Neuronal stem cell (in vitro differentiated cells): Measurements from ENCODE around the gene CRYAB.

Source experiments
- DNase-seq: peaks from one replicate; pipeline ENCODE4 v3.0.0-alpha.2; 2013; ENCODE audit warnings: low spot score
- H2AFZ ChIP-seq: one replicate; pipeline ENCODE4 v1.6.1; 2013; ENCODE audit warnings: mild to moderate bottlenecking, low read length, inconsistent platforms
- H2AK5ac ChIP-seq: 2 replicates; pipeline ENCODE4 v1.6.1; 2013; ENCODE audit warnings: low read depth, mild to moderate bottlenecking, inconsistent platforms, low read length, moderate library complexity, mixed read lengths
- H2BK120ac ChIP-seq: 2 replicates; pipeline ENCODE4 v1.6.1; 2013; ENCODE audit warnings: low read depth, mild to moderate bottlenecking, inconsistent platforms, low read length, moderate library complexity, mixed read lengths
- H2BK12ac ChIP-seq: one replicate; pipeline ENCODE4 v1.6.1; 2013; ENCODE audit warnings: low read length, inconsistent platforms
- H2BK15ac ChIP-seq: 2 replicates; pipeline ENCODE4 v1.6.1; 2013; ENCODE audit warnings: mild to moderate bottlenecking, low read length, inconsistent platforms, mixed read lengths
- H2BK5ac ChIP-seq: one replicate; pipeline ENCODE4 v1.6.1; 2013; ENCODE audit warnings: inconsistent platforms, mild to moderate bottlenecking, low read length, moderate library complexity
- H3K14ac ChIP-seq: one replicate; pipeline ENCODE4 v1.6.1; 2013; ENCODE audit warnings: low read length, inconsistent platforms
- H3K18ac ChIP-seq: 2 replicates; pipeline ENCODE4 v1.6.1; 2013; ENCODE audit warnings: low read length, inconsistent platforms
- H3K23ac ChIP-seq: 2 replicates; pipeline ENCODE4 v1.6.1; 2013; ENCODE audit warnings: low read depth, mild to moderate bottlenecking, mixed read lengths, low read length, inconsistent platforms; ENCODE audit not compliant: poor library complexity
- H3K27ac ChIP-seq: replicated peaks from 3 replicates; pipeline ENCODE4 v1.5.1; 2013; ENCODE audit warnings: low read length, inconsistent platforms
- H3K27me3 ChIP-seq, 3 experiments: 2 replicates each; pipeline ENCODE4 v1.6.1; 2013; ENCODE audit warnings: low read length in 3 of 3, mild to moderate bottlenecking in 2 of 3, inconsistent platforms in 1 of 3, low read depth in 1 of 3, mixed read lengths in 1 of 3, moderate library complexity in 1 of 3; ENCODE audit not compliant: control insufficient read depth in 3 of 3, insufficient read depth in 3 of 3
- H3K36me3 ChIP-seq, 2 donors: replicated peaks in 1 of 2; 2 replicates each; pipeline ENCODE4 v1.6.1; 2013; ENCODE audit warnings: low read length in 2 of 2; ENCODE audit not compliant: control insufficient read depth in 2 of 2, insufficient read depth in 2 of 2
- H3K4ac ChIP-seq: 2 replicates; pipeline ENCODE4 v1.6.1; 2013; ENCODE audit warnings: inconsistent platforms, mild to moderate bottlenecking, low read length, moderate library complexity
- H3K4me1 ChIP-seq, 2 donors: 1 replicate in 1 of 2; 2 replicates in 1 of 2; pipeline ENCODE4 v1.6.1; 2013; ENCODE audit warnings: low read length in 2 of 2, low read depth in 1 of 2; ENCODE audit not compliant: control insufficient read depth in 2 of 2, insufficient read depth in 1 of 2
- H3K4me2 ChIP-seq: one replicate; pipeline ENCODE4 v1.6.1; 2013; ENCODE audit warnings: mild to moderate bottlenecking, low read length, inconsistent platforms; ENCODE audit not compliant: insufficient read depth, poor library complexity, severe bottlenecking
- H3K4me3 ChIP-seq, 2 donors: 2 replicates each; pipeline ENCODE4 v1.5.1; 2013; ENCODE audit warnings: low read length in 2 of 2, mild to moderate bottlenecking in 2 of 2, inconsistent platforms in 1 of 2, moderate library complexity in 1 of 2
- H3K79me1 ChIP-seq: one replicate; pipeline ENCODE4 v1.6.1; 2013; ENCODE audit warnings: low read depth, mild to moderate bottlenecking, inconsistent platforms, low read length, moderate library complexity
- H3K9ac ChIP-seq: one replicate; pipeline ENCODE4 v1.6.1; 2013; ENCODE audit warnings: mild to moderate bottlenecking, low read depth, low read length, inconsistent platforms; ENCODE audit not compliant: poor library complexity
- H3K9me3 ChIP-seq, 2 donors: replicated peaks in 1 of 2; 2 replicates each; pipeline versions ENCODE3 to v1.6.1; 2013; ENCODE audit warnings: low read length in 2 of 2, mild to moderate bottlenecking in 2 of 2, inconsistent platforms in 1 of 2, low read depth in 1 of 2, mixed read lengths in 1 of 2, moderate library complexity in 1 of 2; ENCODE audit not compliant: control insufficient read depth in 2 of 2, insufficient read depth in 1 of 2
- H4K8ac ChIP-seq: one replicate; pipeline ENCODE4 v1.6.1; 2013; ENCODE audit warnings: low read depth, mild to moderate bottlenecking, inconsistent platforms, low read length, moderate library complexity
- H4K91ac ChIP-seq: one replicate; pipeline ENCODE4 v1.6.1; 2013; ENCODE audit warnings: low read length, low read depth, mild to moderate bottlenecking, inconsistent platforms; ENCODE audit not compliant: poor library complexity
- WGBS, 2 donors: extraction: QIAGEN DNeasy Blood & Tissue Kit; methylation state at CpG; one replicate each; pipeline ENCODE4 v1.1.7; 2013; ENCODE audit warnings: missing lambda C conversion rate in 2 of 2, mixed read lengths in 1 of 2; ENCODE audit not compliant: insufficient read length in 2 of 2, insufficient replicate concordance in 1 of 2; ENCODE audit errors: extremely low coverage in 2 of 2; 5-methylcytosine and 5-hydroxymethylcytosine counted together

CRYAB gene

DNA sequence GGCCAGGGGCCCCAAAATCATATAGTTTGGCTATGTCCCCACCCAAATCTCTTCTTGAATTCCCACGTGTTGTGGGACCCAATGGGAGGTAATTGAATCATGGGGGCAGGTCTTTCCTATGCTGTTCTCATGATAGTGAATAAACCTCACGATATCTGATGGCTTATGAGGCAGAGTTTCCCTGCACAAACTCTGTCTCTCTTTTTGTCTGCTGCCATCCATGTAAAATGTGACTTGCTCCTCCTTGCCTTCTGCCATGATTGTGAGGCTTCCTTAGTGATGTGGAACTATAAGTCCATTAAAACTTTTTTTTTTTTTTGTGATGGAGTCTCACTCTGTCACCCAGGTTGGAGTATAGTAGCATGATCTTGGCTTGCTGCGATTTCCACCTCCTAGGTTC, 40.0 kb upstream of the CRYAB start:
- Histone ChIP-seq H3K9ac (no peak overlapping the region), H2BK120ac (no peak overlapping the region), H4K8ac (no peak overlapping the region), H3K14ac (no peak overlapping the region), H3K36me3 (peaks cover 0 to 14% of the 10 kb centered on the region in 2 donors), H2AFZ (no peak overlapping the region), H3K23ac (no peak overlapping the region), H3K79me1 (no peaks in the 10 kb centered on the region), H3K4me2 (no peak overlapping the region), H2BK15ac (no peak overlapping the region), H3K4me3 (no peak overlapping the region), H3K4ac (no peak overlapping the region), H3K4me1 (no peaks in the 10 kb centered on the region), H3K18ac (no peak overlapping the region), H4K91ac (no peak overlapping the region), H3K27ac (no peak overlapping the region), H2BK5ac (no peak overlapping the region), H2AK5ac (no peak overlapping the region), H3K9me3 (peaks cover 0 to 9% of the 10 kb centered on the region in 2 donors), H2BK12ac (no peak overlapping the region), H3K27me3 (no peaks in the 10 kb centered on the region)
- no peak for DNase-seq
- no CpG with 5 or more reads among the region's 3 CpGs for WGBS, 2 donors

DNA sequence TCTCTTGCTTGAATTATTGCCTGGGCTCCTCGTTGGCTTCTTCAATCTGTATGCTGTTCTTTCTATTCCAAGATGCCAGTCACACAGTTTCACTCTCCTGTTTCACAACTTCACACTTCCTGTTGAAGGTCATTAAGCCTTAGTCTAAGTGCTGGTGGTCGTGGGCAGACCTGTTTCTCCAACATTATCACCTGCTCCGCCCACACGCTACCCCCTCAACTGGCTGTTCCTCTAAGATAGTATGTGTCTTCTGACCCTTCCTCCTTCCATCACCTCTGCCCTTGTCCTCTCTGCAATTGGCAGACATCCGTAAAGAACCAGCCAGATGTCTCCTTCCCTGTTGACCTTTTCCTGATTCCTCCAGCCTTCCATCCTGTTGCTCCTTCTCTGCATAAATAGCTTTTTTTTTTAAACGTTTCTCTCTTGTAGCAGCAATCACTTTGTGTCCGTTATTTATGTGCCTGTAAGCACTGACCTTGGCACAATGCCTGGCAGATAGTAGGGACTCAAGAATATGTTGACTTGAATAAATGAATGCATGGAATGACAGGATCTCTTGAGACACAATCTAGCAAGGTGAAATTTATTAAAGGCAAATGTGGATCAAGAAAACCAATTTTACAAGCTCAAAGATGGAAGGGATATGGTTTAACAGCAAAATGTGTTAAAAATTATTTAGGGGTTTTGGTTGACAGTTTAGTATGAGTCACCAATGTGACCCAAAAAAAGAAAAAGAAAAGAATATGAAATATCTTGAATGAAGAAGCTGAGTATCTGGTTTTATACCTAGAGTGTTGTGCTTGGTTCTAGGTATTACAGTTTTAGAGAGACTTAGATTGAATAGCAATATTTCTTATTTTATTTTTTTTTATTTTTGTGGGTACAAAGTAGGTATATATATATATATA, 38.2 kb upstream of the CRYAB start:
- Histone ChIP-seq H3K36me3 (peaks cover 0 to 20% of the 10 kb centered on the region in 2 donors), H3K9ac (no peak overlapping the region), H2BK12ac (no peak overlapping the region), H3K18ac (no peak overlapping the region), H4K8ac (no peak overlapping the region), H3K14ac (no peak overlapping the region), H3K4me2 (no peak overlapping the region), H3K23ac (no peak overlapping the region), H2BK15ac (no peak overlapping the region), H2BK5ac (no peak overlapping the region), H2BK120ac (no peak overlapping the region), H4K91ac (no peak overlapping the region), H3K4me3 (no peak overlapping the region), H3K4me1 (no peaks in the 10 kb centered on the region), H3K79me1 (no peaks in the 10 kb centered on the region), H3K4ac (no peak overlapping the region), H2AFZ (no peak overlapping the region), H3K27me3 (no peaks in the 10 kb centered on the region), H2AK5ac (no peak overlapping the region), H3K27ac (no peak overlapping the region), H3K9me3 (peaks cover 0 to 9% of the 10 kb centered on the region in 2 donors)
- WGBS, 2 donors, result no CpG with 5 or more reads among the region's 7 CpGs
- DNase-seq, result no peak

DNA sequence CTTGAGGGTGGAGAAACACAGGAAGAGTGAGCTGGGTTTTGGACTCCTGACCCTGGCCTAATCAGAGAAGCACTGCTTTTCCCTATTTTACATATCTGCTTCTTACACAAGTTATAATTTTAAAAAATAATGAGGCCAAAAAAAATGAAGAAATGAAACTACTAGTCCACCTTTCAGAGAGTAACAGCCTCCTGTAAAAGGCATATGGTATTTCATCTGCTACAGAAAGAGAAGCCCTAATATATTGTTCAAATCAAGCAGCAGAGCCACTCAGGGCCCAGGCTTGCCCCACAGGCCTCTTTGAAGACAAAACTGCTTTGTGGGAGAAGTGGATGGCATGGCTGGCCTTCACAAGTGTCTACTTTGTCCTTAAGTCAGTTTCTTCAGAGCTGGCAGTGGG, 35.6 kb upstream of the CRYAB start:
- Histone ChIP-seq H3K27me3 (no peaks in the 10 kb centered on the region), H4K91ac (no peak overlapping the region), H2AFZ (no peak overlapping the region), H3K4ac (no peak overlapping the region), H3K23ac (no peak overlapping the region), H3K18ac (no peak overlapping the region), H2BK15ac (no peak overlapping the region), H3K14ac (no peak overlapping the region), H3K4me3 (no peak overlapping the region), H2BK5ac (no peak overlapping the region), H4K8ac (no peak overlapping the region), H2AK5ac (no peak overlapping the region), H3K79me1 (no peaks in the 10 kb centered on the region), H3K36me3 (peaks cover 0 to 41% of the 10 kb centered on the region in 2 donors), H2BK120ac (no peak overlapping the region), H2BK12ac (no peak overlapping the region), H3K4me1 (no peaks in the 10 kb centered on the region), H3K9me3 (no peaks in the 10 kb centered on the region), H3K9ac (no peak overlapping the region), H3K27ac (no peak overlapping the region), H3K4me2 (peak overlapping the region; percentile 2)
- DNase-seq, result no peak

DNA sequence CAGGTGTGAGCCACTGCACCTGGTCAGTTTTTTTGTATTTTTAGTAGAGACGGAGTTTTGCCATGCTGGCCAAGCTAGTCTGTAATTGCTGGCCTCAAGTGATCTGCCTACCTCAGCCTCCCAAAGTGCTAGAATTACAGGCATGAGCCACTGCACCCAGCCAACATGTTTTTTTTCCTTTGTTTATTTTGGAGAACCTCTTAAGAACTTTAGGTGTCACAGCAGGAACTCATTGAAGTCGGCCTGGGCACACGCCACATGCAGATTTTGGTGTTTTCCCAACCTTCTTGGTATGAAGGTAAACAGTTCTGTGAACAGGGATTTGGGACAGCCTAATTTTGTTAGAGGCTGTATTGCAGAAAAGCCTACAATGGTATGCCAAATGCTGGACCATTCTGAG, 34.9 kb upstream of the CRYAB start:
- Histone ChIP-seq H3K4me3 (no peak overlapping the region), H2BK15ac (no peak overlapping the region), H3K27me3 (no peaks in the 10 kb centered on the region), H3K18ac (no peak overlapping the region), H4K91ac (no peak overlapping the region), H2AK5ac (no peak overlapping the region), H3K79me1 (no peaks in the 10 kb centered on the region), H3K27ac (no peak overlapping the region), H3K4ac (no peak overlapping the region), H4K8ac (no peak overlapping the region), H2BK5ac (no peak overlapping the region), H2BK120ac (no peak overlapping the region), H3K9me3 (no peaks in the 10 kb centered on the region), H3K4me1 (no peaks in the 10 kb centered on the region), H3K14ac (no peak overlapping the region), H2BK12ac (no peak overlapping the region), H3K4me2 (no peak overlapping the region), H3K23ac (no peak overlapping the region), H2AFZ (no peak overlapping the region), H3K9ac (no peak overlapping the region), H3K36me3 (peaks cover 0 to 45% of the 10 kb centered on the region in 2 donors)
- no peak for DNase-seq
- no CpG with 5 or more reads among the region's 3 CpGs for WGBS, 2 donors
